ENCODE results near the gene ATP8B3.

The ATP8B3 gene

GRCh38 chr19:1825909-1826556, 14.0 kb upstream of the ATP8B3 start (continued):
- TF ChIP-seq ZNF169 (tag by site-specific recombination; IDR thresholded peaks at IDR 0.05) (no peak), ZNF146 (tag by site-specific recombination; IDR thresholded peaks at IDR 0.05) (no peak), ZNF660 (tag by site-specific recombination; IDR thresholded peaks at IDR 0.05) (no peak), ZBTB48 (tag by site-specific recombination; IDR thresholded peaks at IDR 0.05) (0 out of 2 replicates have a peak, but pooled peaks have one; percentile 31), ZNF626 (tag by site-specific recombination; IDR thresholded peaks at IDR 0.05) (no peak), AEBP2 (tag by site-specific recombination; IDR thresholded peaks at IDR 0.05; ENCODE audit: borderline replicate concordance) (no peak), ZNF514 (tag by site-specific recombination; IDR thresholded peaks at IDR 0.05) (no peak), ZNF433 (tag by site-specific recombination; IDR thresholded peaks at IDR 0.05; ENCODE audit: low read depth) (no peak), ZNF623 (tag by site-specific recombination; IDR thresholded peaks at IDR 0.05) (no peak), ZNF423 (tag by site-specific recombination; IDR thresholded peaks at IDR 0.05) (no peak), SP3 (tag by site-specific recombination; IDR thresholded peaks at IDR 0.05) (no peak), ZNF449 (tag by site-specific recombination; IDR thresholded peaks at IDR 0.05) (no peak), ZBTB17 (tag by site-specific recombination; IDR thresholded peaks at IDR 0.05) (0 out of 2 replicates have a peak, but pooled peaks have one; percentile 14), ZNF223 (tag by site-specific recombination; IDR thresholded peaks at IDR 0.05) (no peak), ZNF221 (tag by site-specific recombination; IDR thresholded peaks at IDR 0.05; ENCODE audit: borderline replicate concordance) (no peak), ZNF677 (tag by site-specific recombination; IDR thresholded peaks at IDR 0.05) (no peak), ZNF596 (tag by site-specific recombination; IDR thresholded peaks at IDR 0.05) (no peak), BCL11B (tag by site-specific recombination; IDR thresholded peaks at IDR 0.05; ENCODE audit: low read depth) (no peak; the same call in 1 of the 2 replicates), ZNF529 (tag by site-specific recombination; IDR thresholded peaks at IDR 0.05; ENCODE audit: insufficient replicate concordance) (no peak), ZNF292 (tag by site-specific recombination; IDR thresholded peaks at IDR 0.05; ENCODE audit: borderline replicate concordance, low read depth) (no peak), ZNF274 (IDR thresholded peaks at IDR 0.05; ENCODE audit: low read length) (no peak), ZNF274 (tag by site-specific recombination; IDR thresholded peaks at IDR 0.05; ENCODE audit: borderline replicate concordance) (no peak), OSR2 (tag by site-specific recombination; IDR thresholded peaks at IDR 0.05) (no peak), ZBTB1 (tag by site-specific recombination; IDR thresholded peaks at IDR 0.05) (no peak), ZNF843 (tag by site-specific recombination; IDR thresholded peaks at IDR 0.05) (no peak; the same call in 1 of the 2 replicates), ZNF768 (tag by site-specific recombination; IDR thresholded peaks at IDR 0.05) (no peak), ZNF132 (tag by site-specific recombination; IDR thresholded peaks at IDR 0.05; ENCODE audit: borderline replicate concordance) (no peak), ZNF544 (tag by site-specific recombination; IDR thresholded peaks at IDR 0.05) (no peak), PBX3 (CRISPR knock-in tag; IDR thresholded peaks at IDR 0.05) (0 out of 2 replicates have a peak, but pooled peaks have one; percentile 51), ZNF140 (tag by site-specific recombination; IDR thresholded peaks at IDR 0.05) (no peak), ZNF10 (tag by site-specific recombination; IDR thresholded peaks at IDR 0.05) (no peak), MZF1 (tag by site-specific recombination; IDR thresholded peaks at IDR 0.05; ENCODE audit: borderline replicate concordance) (no peak), GLI2 (tag by site-specific recombination; IDR thresholded peaks at IDR 0.05; ENCODE audit: borderline replicate concordance, low read depth) (no peak), ZBTB7A (tag by site-specific recombination; IDR thresholded peaks at IDR 0.05; ENCODE audit: low read depth) (peak; percentile 69)
- TF ChIP-seq, protein P1, sequence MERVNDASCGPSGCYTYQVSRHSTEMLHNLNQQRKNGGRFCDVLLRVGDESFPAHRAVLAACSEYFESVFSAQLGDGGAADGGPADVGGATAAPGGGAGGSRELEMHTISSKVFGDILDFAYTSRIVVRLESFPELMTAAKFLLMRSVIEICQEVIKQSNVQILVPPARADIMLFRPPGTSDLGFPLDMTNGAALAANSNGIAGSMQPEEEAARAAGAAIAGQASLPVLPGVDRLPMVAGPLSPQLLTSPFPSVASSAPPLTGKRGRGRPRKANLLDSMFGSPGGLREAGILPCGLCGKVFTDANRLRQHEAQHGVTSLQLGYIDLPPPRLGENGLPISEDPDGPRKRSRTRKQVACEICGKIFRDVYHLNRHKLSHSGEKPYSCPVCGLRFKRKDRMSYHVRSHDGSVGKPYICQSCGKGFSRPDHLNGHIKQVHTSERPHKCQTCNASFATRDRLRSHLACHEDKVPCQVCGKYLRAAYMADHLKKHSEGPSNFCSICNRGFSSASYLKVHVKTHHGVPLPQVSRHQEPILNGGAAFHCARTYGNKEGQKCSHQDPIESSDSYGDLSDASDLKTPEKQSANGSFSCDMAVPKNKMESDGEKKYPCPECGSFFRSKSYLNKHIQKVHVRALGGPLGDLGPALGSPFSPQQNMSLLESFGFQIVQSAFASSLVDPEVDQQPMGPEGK (tag by site-specific recombination; IDR thresholded peaks at IDR 0.05): peak; percentile 73

Data from HEK293 (cell line).